HL-60 (cell line): ENCODE measurements around the gene CYP3A7.

ENCODE experiments used
- DNase-seq, 2 experiments: peaks; one replicate each; pipeline ENCODE4 v3.0.0-alpha.2; 2010 to 2020; ENCODE audit warnings: low read depth in 1 of 2, low spot score in 1 of 2
- H3K27ac ChIP-seq: fragments of 250-450 bp; sonication (Bioruptor Pico); replicated peaks from 2 replicates; pipeline ENCODE4 v1.5.1; 2020; ENCODE audit warnings: mild to moderate bottlenecking, moderate library complexity
- H3K27me3 ChIP-seq: fragments of 250-450 bp; sonication (Bioruptor Pico); 2 replicates; pipeline ENCODE4 v1.5.1; 2021; ENCODE audit warnings: mild to moderate bottlenecking, moderate library complexity; ENCODE audit not compliant: insufficient read depth, poor library complexity, severe bottlenecking
- H3K4me3 ChIP-seq: replicated peaks from 2 replicates; pipeline ENCODE4 v1.5.1; 2011; ENCODE audit warnings: mild to moderate bottlenecking, control low read depth, low read length; ENCODE audit not compliant: insufficient read depth
- GABPA ChIP-seq: IDR thresholded peaks from 2 replicates; pipeline ENCODE4 v1.6.1; 2012; ENCODE audit warnings: low read depth
- POLR2AphosphoS5 ChIP-seq: IDR thresholded peaks from 2 replicates; pipeline ENCODE4 v1.6.1; 2012; ENCODE audit warnings: low read depth
- SPI1 ChIP-seq: IDR thresholded peaks from 2 replicates; pipeline ENCODE4 v1.6.1; 2012; ENCODE audit warnings: low read depth, mild to moderate bottlenecking, borderline replicate concordance
- TF ChIP-seq, protein P1 (sequence below): IDR thresholded peaks from 2 replicates; pipeline ENCODE4 v1.6.1; 2012; ENCODE audit warnings: low read depth; ENCODE audit not compliant: insufficient replicate concordance
- TF ChIP-seq, protein P2 (sequence below): IDR thresholded peaks from one replicate; pipeline ENCODE4 v1.5.1; 2011; ENCODE audit warnings: low read length, control low read depth, inconsistent platforms; ENCODE audit not compliant: insufficient read depth

The CYP3A7 gene

DNA sequence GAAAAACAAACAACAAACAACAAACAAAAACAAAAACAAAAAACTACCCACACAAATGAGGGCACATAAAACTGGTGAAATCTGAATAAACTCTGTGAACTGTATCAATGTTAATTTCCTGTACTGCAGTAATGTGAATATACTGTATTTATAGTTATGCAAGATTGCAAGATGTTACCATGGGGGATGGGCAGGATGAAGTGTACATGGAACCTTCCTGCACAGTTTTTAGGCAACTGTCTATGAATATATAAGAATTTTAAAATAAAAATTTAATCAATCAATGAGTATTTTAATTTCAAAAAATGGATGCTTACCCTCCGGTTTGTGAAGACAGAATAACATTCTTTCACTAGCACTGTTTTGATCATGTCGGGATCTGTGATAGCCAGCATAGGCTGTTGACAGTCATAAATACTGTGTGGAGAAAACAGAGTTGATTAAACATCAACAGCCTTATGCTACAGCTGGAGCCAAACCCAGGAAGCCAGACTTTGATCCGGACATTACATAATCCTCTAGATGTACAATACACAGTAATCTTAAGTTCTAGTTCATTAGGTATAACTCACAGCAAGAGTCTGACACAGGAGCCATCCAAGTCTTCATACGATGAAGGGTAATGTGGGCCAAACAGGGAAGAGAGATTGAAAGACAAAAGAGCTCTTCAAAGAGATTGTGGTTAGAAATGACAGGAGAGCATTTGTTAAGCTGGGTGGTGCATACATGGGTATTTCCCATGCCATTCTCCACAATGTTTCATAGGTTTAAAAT is 14.8 kb downstream of the CYP3A7 start:
- DNase-seq, result no peak
- no peak overlapping the region for H3K27ac ChIP-seq
- no peaks in the 10 kb centered on the region for H3K27me3 ChIP-seq
- no peak overlapping the region for H3K4me3 ChIP-seq
- TF ChIP-seq SPI1 (no peak), GABPA (no peak), POLR2AphosphoS5 (no peak)
- TF ChIP-seq, protein P1, sequence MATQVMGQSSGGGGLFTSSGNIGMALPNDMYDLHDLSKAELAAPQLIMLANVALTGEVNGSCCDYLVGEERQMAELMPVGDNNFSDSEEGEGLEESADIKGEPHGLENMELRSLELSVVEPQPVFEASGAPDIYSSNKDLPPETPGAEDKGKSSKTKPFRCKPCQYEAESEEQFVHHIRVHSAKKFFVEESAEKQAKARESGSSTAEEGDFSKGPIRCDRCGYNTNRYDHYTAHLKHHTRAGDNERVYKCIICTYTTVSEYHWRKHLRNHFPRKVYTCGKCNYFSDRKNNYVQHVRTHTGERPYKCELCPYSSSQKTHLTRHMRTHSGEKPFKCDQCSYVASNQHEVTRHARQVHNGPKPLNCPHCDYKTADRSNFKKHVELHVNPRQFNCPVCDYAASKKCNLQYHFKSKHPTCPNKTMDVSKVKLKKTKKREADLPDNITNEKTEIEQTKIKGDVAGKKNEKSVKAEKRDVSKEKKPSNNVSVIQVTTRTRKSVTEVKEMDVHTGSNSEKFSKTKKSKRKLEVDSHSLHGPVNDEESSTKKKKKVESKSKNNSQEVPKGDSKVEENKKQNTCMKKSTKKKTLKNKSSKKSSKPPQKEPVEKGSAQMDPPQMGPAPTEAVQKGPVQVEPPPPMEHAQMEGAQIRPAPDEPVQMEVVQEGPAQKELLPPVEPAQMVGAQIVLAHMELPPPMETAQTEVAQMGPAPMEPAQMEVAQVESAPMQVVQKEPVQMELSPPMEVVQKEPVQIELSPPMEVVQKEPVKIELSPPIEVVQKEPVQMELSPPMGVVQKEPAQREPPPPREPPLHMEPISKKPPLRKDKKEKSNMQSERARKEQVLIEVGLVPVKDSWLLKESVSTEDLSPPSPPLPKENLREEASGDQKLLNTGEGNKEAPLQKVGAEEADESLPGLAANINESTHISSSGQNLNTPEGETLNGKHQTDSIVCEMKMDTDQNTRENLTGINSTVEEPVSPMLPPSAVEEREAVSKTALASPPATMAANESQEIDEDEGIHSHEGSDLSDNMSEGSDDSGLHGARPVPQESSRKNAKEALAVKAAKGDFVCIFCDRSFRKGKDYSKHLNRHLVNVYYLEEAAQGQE, result no peak
- TF ChIP-seq, protein P2, sequence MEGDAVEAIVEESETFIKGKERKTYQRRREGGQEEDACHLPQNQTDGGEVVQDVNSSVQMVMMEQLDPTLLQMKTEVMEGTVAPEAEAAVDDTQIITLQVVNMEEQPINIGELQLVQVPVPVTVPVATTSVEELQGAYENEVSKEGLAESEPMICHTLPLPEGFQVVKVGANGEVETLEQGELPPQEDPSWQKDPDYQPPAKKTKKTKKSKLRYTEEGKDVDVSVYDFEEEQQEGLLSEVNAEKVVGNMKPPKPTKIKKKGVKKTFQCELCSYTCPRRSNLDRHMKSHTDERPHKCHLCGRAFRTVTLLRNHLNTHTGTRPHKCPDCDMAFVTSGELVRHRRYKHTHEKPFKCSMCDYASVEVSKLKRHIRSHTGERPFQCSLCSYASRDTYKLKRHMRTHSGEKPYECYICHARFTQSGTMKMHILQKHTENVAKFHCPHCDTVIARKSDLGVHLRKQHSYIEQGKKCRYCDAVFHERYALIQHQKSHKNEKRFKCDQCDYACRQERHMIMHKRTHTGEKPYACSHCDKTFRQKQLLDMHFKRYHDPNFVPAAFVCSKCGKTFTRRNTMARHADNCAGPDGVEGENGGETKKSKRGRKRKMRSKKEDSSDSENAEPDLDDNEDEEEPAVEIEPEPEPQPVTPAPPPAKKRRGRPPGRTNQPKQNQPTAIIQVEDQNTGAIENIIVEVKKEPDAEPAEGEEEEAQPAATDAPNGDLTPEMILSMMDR, result no peak

DNA sequence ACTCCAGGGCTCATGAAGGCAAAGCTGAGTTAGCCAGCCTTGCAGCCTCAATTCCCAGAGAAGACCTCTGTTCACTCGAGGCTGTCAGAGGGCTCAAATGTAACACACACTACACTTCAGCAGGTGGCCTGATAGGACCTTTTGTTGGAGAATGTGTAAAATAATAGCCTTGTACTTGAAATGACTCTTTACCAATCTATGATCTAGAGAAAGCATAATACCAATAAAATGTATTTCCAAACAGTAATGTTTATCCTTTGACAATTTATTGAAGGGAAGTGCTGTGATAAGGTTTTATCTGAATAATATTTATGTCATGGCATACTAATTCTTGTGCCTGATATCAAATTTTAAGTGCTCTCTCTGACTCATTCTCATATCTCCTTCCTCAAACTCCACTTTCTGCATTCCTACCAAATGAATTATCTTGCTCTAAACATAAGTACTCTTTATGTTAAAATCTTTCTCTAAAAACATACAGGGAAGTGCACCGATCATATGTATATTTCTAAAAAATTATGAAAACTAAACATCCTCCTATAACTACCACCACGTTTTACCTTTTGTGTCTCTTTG is 20.9 kb downstream of the CYP3A7 start:
- no peak for DNase-seq
- TF ChIP-seq GABPA, result no peak
- TF ChIP-seq POLR2AphosphoS5, result no peak
- TF ChIP-seq, protein P1, result no peak
- no peak for TF ChIP-seq SPI1
- TF ChIP-seq, protein P2, result no peak
- H3K27me3 ChIP-seq, result no peaks in the 10 kb centered on the region
- H3K27ac ChIP-seq, result no peak overlapping the region
- no peak overlapping the region for H3K4me3 ChIP-seq

DNA sequence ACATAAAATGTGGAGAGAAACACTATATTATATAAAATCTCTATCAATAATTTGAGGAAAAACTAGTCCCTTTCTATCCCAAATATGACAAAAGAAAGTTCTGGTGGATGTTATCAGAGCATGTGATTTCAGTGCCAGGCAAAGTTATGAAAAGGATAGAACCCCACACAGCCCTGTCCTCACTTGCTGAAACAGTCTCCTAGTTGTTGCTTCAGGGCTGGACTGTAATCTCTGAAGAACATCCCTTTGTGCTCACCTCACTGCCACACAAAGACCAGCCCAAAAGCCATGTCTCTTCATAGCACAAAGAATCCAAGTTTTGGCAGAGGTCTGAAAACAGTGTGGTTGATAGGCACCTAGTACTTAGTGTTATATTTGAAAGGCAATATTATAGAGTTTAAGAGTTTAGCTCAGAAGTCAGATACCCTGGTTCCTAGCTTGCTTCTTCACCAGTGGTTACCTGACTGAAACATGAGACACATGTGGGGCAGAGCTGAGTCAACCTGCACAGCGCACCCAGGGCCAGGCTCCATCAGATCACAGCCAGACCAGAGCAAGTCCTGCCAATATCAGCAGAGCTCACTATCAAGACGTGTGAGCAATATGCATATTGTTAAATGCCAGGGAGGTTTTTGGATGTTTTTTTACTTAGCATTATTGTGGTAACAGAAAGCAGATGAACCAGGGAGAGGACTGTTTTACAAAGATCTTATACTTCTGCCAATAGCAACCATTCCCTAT is 25.0 kb downstream of the CYP3A7 start:
- H3K27ac ChIP-seq, result no peak overlapping the region
- no peak overlapping the region for H3K4me3 ChIP-seq
- TF ChIP-seq GABPA (no peak), POLR2AphosphoS5 (no peak), SPI1 (no peak)
- TF ChIP-seq, protein P2, result no peak
- TF ChIP-seq, protein P1, result no peak
- no peaks in the 10 kb centered on the region for H3K27me3 ChIP-seq
- no peak for DNase-seq
